OCI-M1 (cell line): ENCODE measurements around the gene RAB8B.
"Not testable (repeated sequence)": the region's sequence is repeated elsewhere in the genome, so short reads cannot be mapped to it uniquely, and the experiment has no call there.

ENCODE experiments used
- DNase-seq: peaks from one replicate; lab custom pipeline; 2025; lab: John Stamatoyannopoulos, UW

The RAB8B gene

DNA sequence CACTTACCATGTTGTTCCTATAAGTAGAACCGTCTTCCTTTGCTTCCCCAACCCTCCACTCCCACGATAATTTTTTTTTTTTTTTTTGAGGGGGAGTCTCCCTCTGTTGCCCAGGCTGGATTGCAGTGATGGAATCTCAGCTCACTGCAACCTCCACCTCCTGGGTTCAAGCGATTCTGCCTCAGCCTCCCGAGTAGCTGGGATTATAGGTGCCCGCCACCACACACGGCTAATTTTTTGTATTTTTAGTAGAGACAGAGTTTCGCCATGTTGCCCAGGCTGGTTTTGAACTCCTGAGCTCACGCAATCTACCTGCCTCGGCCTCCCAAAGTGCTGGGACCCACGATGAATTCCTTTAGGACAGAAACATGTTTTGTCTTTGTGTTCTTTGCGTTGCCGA lies 19.4 kb downstream of the RAB8B start:
- DNase-seq: not testable (repeated sequence)

DNA sequence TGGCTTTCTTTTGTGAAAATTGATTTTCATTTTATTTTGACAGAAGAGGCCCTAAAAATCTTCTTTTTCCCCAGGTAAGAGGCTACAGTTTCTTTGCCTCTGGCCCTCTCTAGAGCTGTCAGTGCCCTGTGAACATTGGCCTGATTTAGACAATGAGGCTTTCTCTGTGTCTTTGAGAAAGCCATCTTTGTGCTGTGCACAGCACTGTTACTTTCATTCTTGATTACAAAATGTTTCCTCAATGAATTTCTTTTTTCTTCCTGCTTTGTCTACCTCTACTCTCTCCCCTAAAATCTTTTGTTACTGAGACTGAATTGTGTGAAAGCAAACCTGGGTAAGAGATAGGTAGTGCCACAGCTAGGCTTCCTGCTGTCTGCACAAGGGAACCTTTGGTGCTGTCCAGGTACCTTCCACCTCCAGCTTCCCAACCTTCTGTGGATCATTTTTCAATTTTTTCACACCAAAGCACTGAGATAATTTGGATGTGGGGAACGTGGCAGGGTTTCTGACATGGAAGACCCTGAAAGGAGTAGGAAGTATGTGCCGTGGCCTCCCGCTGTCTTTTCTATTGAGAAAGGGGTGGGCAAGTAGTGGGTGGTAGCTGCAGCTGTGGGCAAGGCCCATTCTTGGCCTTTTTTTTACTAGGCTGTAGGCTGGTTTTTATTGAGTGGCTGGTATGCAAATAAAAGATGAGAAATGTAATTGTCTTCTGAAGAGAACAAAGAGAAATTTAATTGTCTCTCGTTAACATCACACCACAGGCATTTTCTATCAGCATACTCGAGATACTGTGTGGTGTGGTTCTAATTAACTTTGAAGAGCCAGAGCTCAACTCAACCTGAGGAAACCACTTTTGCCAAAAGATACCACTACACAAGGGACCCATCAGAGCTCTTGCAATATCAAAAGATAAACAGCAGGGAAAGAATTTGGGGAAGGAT lies 21.0 kb downstream of the RAB8B start:
- DNase-seq: peak; percentile 73

DNA sequence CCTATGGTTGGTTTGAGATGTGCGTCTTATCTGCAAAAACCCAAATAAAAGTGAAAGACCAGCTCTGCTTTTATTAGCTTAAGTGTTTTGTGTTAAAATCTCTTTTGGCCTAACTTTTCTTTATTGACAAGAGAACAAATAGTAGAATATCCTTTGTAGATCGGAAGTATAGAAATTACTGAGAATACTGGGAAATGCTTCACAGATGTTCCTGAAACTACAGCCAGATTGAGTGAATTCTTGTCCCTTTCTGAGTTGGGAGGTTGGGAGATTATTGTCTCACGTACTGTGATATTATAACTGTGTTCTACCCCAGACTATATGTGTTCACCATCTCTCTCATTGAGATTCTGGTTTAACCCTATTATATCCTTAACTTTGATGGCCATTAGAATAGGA lies 21.7 kb downstream of the RAB8B start:
- no peak for DNase-seq

DNA sequence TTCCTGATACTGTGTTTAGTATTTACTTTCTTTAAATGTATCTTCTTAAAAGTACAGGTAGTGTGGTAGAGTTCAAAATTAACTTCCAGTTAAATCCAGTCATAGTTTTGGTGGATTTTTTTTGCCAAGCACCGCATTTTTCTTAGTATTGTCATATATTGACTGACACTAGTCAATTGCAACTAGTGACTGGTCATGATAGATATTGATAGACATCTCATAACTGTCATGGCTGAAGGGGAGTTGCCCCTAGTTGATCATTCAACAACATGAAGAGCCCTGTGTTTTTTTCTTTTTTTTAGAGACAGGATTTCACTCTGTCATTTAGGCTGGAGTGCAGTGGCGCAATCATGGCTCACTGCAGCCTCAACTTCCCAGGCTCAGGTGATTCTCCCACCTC lies 22.1 kb downstream of the RAB8B start:
- peak; percentile 35 for DNase-seq

DNA sequence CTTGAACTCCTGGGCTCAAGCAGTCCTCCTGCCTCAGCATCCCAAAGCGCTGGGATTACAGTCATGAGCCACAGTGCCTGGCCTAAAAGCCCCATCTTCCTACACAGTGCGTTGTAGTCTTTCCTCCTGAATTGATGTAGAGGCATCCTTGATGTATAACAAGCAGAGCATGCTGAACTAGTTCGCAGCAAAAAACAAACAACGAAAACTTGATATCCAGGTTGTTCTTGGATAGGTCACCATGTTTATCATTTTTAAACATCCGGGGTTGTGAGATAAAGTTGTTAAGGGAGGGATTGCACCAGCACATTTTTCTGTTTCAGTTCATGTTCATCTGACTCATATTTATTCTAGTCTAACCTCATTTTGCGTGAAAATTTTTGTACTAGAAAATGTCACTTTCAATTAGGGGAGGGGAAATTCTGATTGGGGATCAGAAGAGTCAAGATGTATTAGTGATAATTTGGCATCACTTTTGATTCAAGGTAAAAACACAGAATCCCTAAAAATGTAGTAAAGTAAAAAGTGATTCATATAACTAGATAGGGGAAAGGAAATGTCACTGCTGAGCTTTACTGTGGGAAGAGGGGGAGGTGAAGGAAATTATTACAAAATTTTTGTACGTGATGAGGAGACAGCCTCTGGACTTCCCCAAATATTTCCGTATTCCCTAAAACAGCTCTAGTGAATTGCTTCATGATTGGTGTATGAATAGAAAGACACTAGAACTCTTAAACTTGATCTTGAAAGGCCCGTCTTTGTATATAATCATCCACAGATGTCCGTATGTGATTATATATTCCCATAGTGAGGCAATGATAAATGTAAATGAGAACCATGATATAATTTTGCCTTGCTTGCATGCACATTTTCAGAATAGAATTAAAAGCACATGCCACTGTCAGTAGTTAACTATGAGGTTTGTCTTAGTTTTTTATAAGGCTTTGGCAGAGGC lies 22.9 kb downstream of the RAB8B start:
- peak; percentile 66 for DNase-seq

DNA sequence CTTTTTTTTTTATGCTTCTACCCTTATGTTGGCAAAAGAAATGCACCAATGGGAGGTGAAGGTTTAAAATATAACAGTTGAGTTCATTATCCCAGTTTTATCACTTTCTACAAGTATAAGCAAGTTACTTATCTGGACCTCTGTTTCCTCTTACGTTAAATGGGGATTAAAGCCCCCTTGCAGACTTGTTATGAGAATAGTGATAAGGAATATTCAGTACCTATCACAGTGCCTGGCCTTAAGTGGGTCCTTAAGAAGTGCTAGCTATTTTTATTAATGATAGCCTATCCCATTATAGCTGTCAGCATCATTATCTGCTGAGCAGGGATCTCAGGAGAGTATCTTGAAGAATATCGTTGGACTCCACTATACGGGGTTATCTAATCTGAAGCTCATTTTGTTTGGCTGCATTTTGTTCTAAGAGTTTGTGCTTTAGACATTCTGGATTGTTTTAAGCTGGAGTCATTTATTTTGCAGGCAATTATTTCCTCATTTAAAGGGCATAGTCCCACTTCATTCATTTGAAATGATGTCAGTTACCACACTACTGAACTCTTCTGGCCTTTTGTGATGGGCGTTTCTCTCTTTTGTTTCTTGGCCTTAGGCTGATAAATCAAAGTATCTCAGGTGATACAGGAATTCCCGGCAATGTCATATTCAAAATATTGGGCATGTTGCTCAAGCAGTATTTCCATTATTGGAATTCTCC lies 28.8 kb downstream of the RAB8B start:
- DNase-seq: peak; percentile 56

DNA sequence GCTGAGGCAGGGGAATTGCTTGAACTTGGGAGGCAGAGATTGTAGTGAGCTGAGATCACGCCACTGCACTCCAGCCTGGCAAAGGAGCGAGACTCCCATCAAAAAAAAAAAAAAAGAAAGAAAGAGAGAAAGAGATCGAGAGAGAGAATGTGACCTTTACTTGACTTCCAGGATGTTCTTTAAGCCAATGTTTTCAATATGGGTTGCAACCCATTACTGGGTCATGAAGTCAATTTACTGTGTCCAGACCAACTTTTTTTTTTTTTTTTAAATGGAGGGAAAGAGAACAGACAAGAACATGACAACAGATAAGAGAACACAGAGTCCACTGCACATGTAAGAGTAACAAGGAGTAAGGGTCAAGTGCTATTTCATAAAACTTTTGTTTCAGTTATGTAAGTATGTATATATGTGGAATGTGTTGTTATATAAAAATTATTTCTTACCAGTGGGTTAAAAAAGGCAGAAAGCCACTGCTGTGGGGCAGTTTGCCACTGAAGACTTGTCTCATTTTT lies 29.8 kb downstream of the RAB8B start:
- DNase-seq: no peak

DNA sequence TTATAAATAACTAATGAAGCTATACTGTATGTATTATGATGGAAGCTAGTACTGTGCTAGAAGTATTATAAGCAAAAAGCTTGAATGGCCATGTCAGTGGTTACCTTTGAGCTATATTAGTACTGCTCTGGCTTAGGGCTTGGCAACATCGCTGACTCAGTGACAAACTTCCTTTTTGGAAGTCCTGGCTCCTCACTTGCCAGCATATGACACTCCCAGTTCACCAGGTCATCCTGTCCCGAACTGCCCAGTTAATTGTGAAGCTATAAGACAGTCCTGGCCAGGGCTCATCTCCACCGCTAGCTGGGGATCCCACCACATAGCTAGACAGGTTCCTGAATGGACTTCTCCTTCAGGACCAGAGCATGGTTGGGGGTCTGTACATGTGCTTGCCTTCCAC lies 31.9 kb downstream of the RAB8B start:
- DNase-seq: no peak

DNA sequence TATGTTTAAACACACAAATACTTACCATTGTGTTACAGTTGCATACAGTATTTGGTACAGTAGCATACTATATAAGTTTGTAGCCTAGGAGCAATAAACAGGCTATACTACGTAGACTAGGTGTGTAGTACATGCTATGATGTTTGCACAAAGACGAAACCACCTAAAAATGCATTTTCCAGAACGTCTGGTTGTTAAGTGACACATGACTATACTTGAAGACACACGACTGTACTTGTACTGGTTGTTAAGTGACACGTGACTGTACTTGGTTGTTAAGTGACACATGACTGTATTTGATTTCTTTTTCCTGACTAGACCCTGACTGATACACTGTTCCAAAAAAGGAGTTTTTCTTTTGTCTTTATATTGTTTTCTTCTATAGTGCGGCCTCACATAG lies 34.1 kb downstream of the RAB8B start:
- DNase-seq: no peak

DNA sequence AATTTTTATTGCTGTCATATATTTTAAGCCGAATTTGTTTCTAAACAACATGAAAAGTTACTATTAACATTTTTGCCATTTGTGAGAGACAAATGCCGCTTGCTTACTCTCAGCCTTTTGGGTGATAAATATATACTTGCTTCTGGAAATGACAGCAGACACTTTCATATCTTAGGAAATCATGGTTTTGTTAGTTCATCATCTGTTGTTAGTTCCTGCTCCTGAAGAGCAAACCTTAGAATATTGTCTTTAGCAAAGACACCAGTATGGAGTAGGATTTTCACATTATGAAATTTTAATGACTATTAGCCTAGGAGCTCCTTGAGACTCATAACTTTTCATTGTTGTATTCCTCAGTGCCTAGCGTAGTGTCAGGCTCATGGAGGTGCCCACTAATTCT lies 36.0 kb downstream of the RAB8B start:
- no peak for DNase-seq

DNA sequence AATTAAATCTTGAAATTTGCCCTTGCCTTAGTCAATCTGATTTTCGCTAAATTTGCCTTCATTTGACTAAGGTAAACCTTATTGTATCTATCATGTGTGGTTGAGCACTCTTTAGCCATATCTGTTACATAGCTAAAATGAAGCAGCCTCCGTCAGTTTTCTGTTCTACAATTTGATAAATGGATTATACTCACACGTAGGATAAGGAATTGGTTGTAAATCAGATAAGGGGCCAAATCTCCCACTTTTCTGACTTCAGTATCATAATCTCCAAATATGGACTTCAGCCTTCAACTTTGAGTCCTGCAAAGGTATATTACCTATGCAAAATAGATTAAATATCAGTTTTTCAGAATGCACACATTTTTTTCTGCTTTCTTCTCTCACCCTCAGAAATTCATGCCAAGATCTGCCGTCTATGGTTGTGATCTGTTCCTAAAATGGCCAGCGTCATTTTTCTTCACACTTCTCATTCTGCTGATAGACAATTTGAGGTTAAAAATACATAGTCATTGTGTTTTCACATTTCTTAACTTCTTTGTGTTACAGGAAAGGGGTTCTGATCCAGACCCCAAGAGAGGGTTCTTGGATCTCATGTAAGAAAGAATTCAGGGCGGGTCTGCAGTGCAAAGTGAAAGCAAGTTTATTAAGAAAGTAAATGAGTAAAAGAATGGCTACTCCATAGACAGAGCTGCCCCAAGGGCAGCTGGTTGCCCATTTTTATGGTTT lies 36.9 kb downstream of the RAB8B start:
- peak; percentile 64 for DNase-seq

DNA sequence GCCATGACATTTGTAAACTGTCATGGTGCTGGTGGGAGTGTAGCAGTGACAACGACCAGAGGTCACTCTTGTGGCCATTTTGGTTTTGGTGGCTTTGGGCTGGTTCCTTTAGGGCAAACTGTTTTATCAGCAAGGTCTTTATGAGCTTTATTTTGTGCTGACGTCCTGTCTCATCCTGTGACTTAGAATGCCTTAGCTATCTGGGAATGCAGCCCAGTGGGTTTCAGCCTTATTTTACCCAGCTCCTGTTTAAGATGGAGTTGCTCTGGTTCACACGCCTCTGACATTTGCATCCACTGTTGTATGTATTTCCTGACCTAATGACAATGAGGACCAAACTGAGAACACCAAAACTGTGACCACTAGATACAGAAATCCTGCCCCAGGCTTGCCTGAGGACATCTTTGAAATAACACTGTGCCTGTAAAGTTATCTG lies 37.6 kb downstream of the RAB8B start:
- DNase-seq: peak; percentile 88

DNA sequence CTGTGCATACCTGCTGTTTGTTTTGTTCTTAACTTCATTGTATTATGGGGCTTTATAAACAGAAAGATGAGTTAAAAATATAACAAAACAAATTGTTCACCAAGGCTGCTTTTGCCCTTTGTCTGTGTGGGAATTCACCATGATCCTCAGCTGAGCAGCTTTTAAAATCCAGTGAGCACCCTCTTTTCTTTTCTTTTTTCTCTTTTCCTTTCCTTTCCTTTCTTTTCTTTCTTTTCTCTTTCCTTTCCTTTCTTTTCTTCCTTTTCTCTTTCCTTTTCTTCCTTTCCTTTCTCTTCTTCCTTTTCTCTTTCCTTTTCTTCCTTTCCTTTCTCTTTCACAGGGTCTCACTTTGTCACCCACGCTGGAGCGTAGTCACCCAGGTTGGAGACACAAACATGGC lies 38.3 kb downstream of the RAB8B start:
- DNase-seq: no peak

DNA sequence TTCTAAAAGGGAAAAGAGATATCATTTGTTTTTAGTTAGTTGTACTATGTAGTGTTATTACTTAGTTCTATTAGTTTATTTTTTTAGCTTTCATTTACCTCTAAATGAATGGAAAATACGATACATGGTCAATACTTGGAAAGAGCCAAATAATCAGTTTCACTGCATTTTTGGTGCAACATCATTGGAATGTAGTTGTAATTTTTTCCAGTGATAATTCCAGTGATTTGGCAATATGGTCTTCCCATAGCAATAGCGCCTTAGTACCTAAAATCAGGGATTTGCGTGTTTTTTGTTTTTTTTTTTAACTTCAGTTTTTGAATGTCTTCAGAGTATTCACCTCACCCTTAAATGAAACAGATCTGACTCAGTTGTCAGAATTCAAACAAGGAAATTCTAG lies 41.8 kb downstream of the RAB8B start:
- no peak for DNase-seq

DNA sequence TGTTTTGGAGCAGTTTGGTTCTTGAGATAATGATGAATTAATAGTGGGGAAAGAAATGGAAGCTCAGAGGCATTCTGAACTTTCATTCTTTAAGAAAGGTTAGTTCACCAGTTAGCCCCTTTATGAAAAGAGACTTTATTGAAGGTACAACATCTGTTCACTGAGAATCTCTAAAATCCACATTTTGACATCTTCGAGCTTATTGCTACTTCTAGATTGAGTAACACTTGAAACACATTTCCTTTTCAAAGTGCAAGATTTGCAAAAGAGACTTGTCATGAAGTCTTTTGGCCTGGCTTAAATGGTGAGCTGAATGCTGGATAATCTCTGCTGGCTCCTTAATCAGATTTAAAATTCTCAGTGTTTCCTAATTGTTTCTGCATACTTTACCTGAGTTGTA lies 42.3 kb downstream of the RAB8B start:
- no peak for DNase-seq

DNA sequence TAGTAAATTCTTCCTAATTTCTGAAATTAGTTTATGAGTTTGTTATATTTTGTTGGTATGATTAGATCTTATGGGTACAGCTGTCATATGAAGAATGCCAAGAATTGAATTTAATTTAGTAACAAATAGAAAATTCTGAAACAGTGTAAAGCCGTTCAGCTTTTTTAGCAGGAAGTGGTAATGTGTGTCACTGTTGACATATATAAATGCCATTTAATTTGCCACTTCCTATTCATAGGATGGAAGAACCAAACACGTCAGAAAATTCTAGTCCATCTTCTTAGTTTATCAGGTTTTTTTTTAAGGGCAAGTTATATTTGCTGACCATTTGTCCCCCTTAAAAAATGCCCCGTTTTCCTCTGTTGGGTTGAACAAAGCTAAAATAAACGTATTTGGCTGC lies 43.0 kb downstream of the RAB8B start:
- no peak for DNase-seq

DNA sequence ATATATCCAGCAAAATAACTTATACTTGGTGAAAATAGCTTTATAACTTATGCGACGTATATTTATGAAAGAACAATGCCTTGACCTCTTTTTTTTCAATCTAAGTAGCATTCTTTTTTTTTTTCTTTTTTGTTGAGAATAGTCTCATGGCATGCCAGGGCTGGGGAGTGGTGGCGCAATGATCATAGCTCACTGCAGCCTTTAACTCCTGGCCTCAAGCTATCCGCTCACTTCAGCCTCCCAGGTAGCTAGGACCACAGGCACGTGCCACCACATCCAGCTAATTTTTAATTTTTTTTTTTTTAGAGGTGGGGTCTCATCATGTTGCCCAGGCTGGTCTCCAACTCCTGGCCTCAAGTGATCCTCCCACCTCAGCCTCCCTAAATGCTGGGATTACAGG lies 43.5 kb downstream of the RAB8B start:
- no peak for DNase-seq

DNA sequence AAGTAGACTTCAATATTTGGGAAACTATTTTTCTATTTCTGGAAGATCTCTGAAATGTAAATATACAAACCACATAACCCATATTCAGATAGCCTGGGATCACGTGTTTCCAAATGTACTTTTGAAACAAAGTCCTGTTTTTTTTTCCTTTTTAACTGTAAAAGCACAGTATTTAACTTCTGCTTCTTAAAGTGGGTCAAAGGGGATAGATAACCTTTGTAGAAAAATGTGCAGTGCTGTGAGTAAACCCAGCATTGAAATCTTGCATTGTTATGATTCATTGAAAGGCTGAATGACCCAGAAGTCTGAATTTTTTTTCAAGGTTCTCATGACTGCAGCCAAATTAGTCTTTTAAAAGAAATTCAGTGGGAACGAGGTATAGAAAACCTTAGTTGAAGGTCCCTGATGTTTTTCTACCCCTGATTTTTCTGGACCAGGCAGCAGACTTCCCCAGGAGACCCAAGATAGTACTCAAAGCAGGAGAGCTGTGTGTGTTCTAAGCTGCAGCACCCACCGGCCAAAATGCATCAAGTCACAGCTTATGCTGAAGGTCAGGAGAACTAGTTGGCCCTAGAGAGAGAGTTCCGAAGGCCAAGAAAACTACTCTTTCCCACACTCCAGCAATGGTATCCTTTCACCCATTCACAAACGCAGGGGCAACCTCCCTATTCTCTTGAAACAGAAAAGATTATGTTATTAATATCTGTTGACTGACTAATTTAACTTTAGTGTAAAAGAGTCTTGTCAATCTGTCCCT lies 44.4 kb downstream of the RAB8B start:
- DNase-seq: peak; percentile 79

DNA sequence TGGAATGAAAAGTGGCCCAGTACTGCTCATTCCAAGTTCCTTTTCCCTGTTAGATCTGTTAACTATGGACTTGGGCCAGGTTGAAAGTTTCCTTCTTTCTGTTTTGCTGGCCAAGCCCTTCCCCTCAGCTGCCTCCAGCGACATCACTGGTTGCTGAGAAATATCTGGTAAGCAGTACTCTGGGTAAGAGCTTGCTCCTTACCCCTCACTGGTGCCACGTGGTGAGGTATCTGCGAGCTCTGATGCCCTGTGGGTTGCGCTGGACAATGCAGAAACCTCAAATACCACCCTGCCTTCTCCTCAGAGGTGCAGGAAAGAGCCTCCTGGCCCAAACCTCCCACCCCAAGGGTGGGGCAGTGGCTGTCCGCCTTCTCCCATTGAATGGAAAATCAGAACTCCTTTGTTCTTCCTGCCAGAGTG lies 45.1 kb downstream of the RAB8B start:
- peak; percentile 32 for DNase-seq

DNA sequence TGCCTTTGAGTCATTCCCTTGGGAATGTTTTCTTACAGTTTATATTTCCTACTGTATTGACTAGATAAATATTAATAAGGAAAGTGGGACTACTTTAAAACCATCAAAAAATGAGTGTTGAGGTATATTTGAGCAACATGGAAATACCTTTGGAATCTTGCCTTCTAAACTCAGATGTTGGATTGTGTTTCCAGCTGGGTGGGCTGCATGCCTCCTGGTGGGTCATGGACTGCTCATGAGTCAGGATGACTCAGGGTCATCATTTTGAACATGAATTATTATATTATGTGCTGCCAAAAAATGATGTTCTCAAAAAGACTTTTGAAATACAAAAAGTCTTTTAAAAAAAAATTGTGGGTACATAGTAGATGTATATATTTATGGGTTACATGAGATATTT lies 46.9 kb downstream of the RAB8B start:
- DNase-seq: no peak
